Stomach smooth muscle (tissue), 2 donors: ENCODE measurements around the gene MCRS1.

Experiments used
- H3K27ac ChIP-seq: one replicate; pipeline ENCODE4 v1.7.0; 2013; ENCODE audit warnings: mild to moderate bottlenecking, low read length, inconsistent platforms
- H3K27me3 ChIP-seq, 2 donors: one replicate each; pipeline ENCODE4 v1.7.0; 2013; ENCODE audit warnings: low read length in 2 of 2; ENCODE audit not compliant: insufficient read depth in 2 of 2, control insufficient read depth in 1 of 2
- H3K36me3 ChIP-seq, 2 donors: one replicate each; pipeline ENCODE4 v1.7.0; 2013; ENCODE audit warnings: low read length in 2 of 2; ENCODE audit not compliant: control insufficient read depth in 2 of 2, insufficient read depth in 2 of 2
- H3K4me1 ChIP-seq: one replicate; pipeline ENCODE4 v1.7.0; 2013; ENCODE audit warnings: low read length; ENCODE audit not compliant: control insufficient read depth, insufficient read depth
- H3K4me3 ChIP-seq, 2 donors: one replicate each; pipeline ENCODE4 v1.7.0; 2013; ENCODE audit warnings: low read length in 2 of 2
- H3K9ac ChIP-seq, 2 donors: one replicate each; pipeline ENCODE4 v1.7.0; 2013; ENCODE audit warnings: low read length in 2 of 2, mild to moderate bottlenecking in 1 of 2
- H3K9me3 ChIP-seq, 2 donors: one replicate each; pipeline ENCODE4 v1.7.0; 2013; ENCODE audit warnings: low read length in 2 of 2; ENCODE audit not compliant: control insufficient read depth in 2 of 2
- donor health status: healthy.
- donor health status: Pancreatic carcinoma.

MCRS1 gene

GRCh38 chr12:49599961-49600360, 32.0 kb upstream of the MCRS1 start:
- no peaks in the 10 kb centered on the region for H3K9me3 ChIP-seq
- no peak overlapping the region for H3K9ac ChIP-seq
- H3K36me3 ChIP-seq = no peaks in the 10 kb centered on the region
- H3K4me3 ChIP-seq = no peak overlapping the region
- no peaks in the 10 kb centered on the region for H3K4me1 ChIP-seq
- no peak overlapping the region for H3K27ac ChIP-seq
- peaks cover 0 to 1% of the 10 kb centered on the region in 2 donors for H3K27me3 ChIP-seq

- no peak overlapping the region for H3K27ac ChIP-seq
Measured at GRCh38 chr12:49598527-49598926, 30.6 kb upstream of the MCRS1 start.

GRCh38 chr12:49588721-49589516, 21.0 kb upstream of the MCRS1 start:
- Histone ChIP-seq H3K36me3 (peaks cover 3 to 7% of the 10 kb centered on the region in 2 donors), H3K27me3 (no peaks in the 10 kb centered on the region), H3K9ac (no peak overlapping the region), H3K4me3 (no peak overlapping the region), H3K4me1 (peaks cover 4% of the 10 kb centered on the region), H3K27ac (no peak overlapping the region), H3K9me3 (no peaks in the 10 kb centered on the region)

More at GRCh38 chr12:49598527-49598926, 30.6 kb upstream of the MCRS1 start:
- no peaks in the 10 kb centered on the region for H3K4me1 ChIP-seq
- H3K36me3 ChIP-seq = no peaks in the 10 kb centered on the region
- H3K27me3 ChIP-seq = no peaks in the 10 kb centered on the region
- H3K9me3 ChIP-seq = no peaks in the 10 kb centered on the region
- no peak overlapping the region for H3K4me3 ChIP-seq
- H3K9ac ChIP-seq = no peak overlapping the region

GRCh38 chr12:49588281-49588680, 20.3 kb upstream of the MCRS1 start:
- Histone ChIP-seq H3K36me3 (peaks cover 3 to 7% of the 10 kb centered on the region in 2 donors), H3K27me3 (no peaks in the 10 kb centered on the region), H3K4me1 (peaks cover 10% of the 10 kb centered on the region), H3K27ac (no peak overlapping the region), H3K4me3 (no peak overlapping the region), H3K9me3 (no peaks in the 10 kb centered on the region), H3K9ac (no peak overlapping the region)

GRCh38 chr12:49587174-49587908, 19.4 kb upstream of the MCRS1 start:
- no peak overlapping the region for H3K9ac ChIP-seq
- H3K27me3 ChIP-seq = no peaks in the 10 kb centered on the region
- no peak overlapping the region for H3K27ac ChIP-seq
- peaks cover 3 to 7% of the 10 kb centered on the region in 2 donors for H3K36me3 ChIP-seq
- no peaks in the 10 kb centered on the region for H3K9me3 ChIP-seq
- peaks cover 19% of the 10 kb centered on the region for H3K4me1 ChIP-seq
- H3K4me3 ChIP-seq = no peak overlapping the region

GRCh38 chr12:49585477-49586459, 17.8 kb upstream of the MCRS1 start:
- no peaks in the 10 kb centered on the region for H3K27me3 ChIP-seq

GRCh38 chr12:49584591-49584990, 16.6 kb upstream of the MCRS1 start:
- no peak overlapping the region for H3K9ac ChIP-seq
- H3K27ac ChIP-seq = no peak overlapping the region
- no peak overlapping the region for H3K4me3 ChIP-seq

More at GRCh38 chr12:49585477-49586459, 17.8 kb upstream of the MCRS1 start:
- no peak overlapping the region for H3K27ac ChIP-seq
- H3K4me3 ChIP-seq = no peak overlapping the region
- H3K9me3 ChIP-seq = no peaks in the 10 kb centered on the region
- peaks cover 28% of the 10 kb centered on the region for H3K4me1 ChIP-seq
- H3K36me3 ChIP-seq = peaks cover 3 to 4% of the 10 kb centered on the region in 2 donors
- no peak overlapping the region for H3K9ac ChIP-seq

GRCh38 chr12:49583366-49584094, 15.6 kb upstream of the MCRS1 start:
- Histone ChIP-seq H3K27me3 (no peaks in the 10 kb centered on the region), H3K36me3 (peaks cover 3 to 4% of the 10 kb centered on the region in 2 donors), H3K9ac (peak overlapping the region in 1 of 2 donors; percentile 47), H3K9me3 (no peaks in the 10 kb centered on the region), H3K4me1 (peaks cover 32% of the 10 kb centered on the region), H3K4me3 (no peak overlapping the region), H3K27ac (peak overlapping the region; percentile 41)

More at GRCh38 chr12:49584591-49584990, 16.6 kb upstream of the MCRS1 start:
- Histone ChIP-seq H3K9me3 (no peaks in the 10 kb centered on the region), H3K4me1 (peaks cover 36% of the 10 kb centered on the region), H3K27me3 (no peaks in the 10 kb centered on the region), H3K36me3 (peaks cover 3 to 4% of the 10 kb centered on the region in 2 donors)

- Histone ChIP-seq H3K36me3 (peaks cover 3 to 4% of the 10 kb centered on the region in 2 donors), H3K4me3 (peak overlapping the region in 1 of 2 donors; percentile 29), H3K27me3 (no peaks in the 10 kb centered on the region), H3K4me1 (peaks cover 32% of the 10 kb centered on the region), H3K27ac (peak overlapping the region; percentile 41), H3K9ac (no peak overlapping the region), H3K9me3 (no peaks in the 10 kb centered on the region)
Measured at GRCh38 chr12:49582850-49583249, 14.9 kb upstream of the MCRS1 start.
